GM13976 (cell line): Measurements from ENCODE around the gene CYP27A1.

ENCODE experiments used
- DNase-seq: peaks from one replicate; pipeline ENCODE4 v3.0.0; 2012; ENCODE audit warnings: low spot score
- CTCF ChIP-seq: IDR thresholded peaks from 2 replicates; pipeline ENCODE4 v1.5.1; 2012; ENCODE audit warnings: borderline replicate concordance, mild to moderate bottlenecking; ENCODE audit not compliant: insufficient read depth; ENCODE audit errors: extremely low read depth, missing control alignments, control extremely low read depth
- in situ Hi-C: fragments of 300-500 bp; cut with MboI; formaldehyde crosslinking; loops from one replicate; pipeline ENCODE4 v1.12.0; 2022; ENCODE audit warnings: low sequenced_read_pairs, mixed read lengths, inconsistent platforms; ENCODE audit not compliant: unreplicated experiment

The CYP27A1 gene

GRCh38 chr2:218810256-218810655 lies 28.3 kb downstream of the CYP27A1 start:
- TF ChIP-seq CTCF = no peak
- no peak for DNase-seq
- in situ Hi-C loops = no loop called here

GRCh38 chr2:218811382-218811781 lies 29.4 kb downstream of the CYP27A1 start:
- no peak for TF ChIP-seq CTCF
- no peak for DNase-seq
- in situ Hi-C loops = no loop called here

GRCh38 chr2:218812096-218812815 lies 30.3 kb downstream of the CYP27A1 start:
- no peak for TF ChIP-seq CTCF
- no peak for DNase-seq
- in situ Hi-C loops = no loop called here

- no peak for TF ChIP-seq CTCF
- no peak for DNase-seq
- in situ Hi-C loops = no loop called here
Measured at GRCh38 chr2:218812861-218813260, 30.9 kb downstream of the CYP27A1 start.

GRCh38 chr2:218813771-218814460 lies 32.0 kb downstream of the CYP27A1 start:
- in situ Hi-C loops = no loop called here
- no peak for DNase-seq
- no peak for TF ChIP-seq CTCF

GRCh38 chr2:218814540-218815243 lies 32.7 kb downstream of the CYP27A1 start:
- no peak for TF ChIP-seq CTCF
- in situ Hi-C loops = no loop called here
- no peak for DNase-seq
